C4-2B (cell line): ENCODE data around the gene ARL14EPL.

Source experiments
- CTCF ChIP-seq: fragments of 450-650 bp; conservative IDR thresholded peaks from 2 replicates; pipeline ENCODE4 v1.5.1; 2017; ENCODE audit warnings: mild to moderate bottlenecking
- ZFX ChIP-seq: fragments of 450-650 bp; IDR thresholded peaks from 2 replicates; pipeline ENCODE4 v1.6.1; 2017

DNA sequence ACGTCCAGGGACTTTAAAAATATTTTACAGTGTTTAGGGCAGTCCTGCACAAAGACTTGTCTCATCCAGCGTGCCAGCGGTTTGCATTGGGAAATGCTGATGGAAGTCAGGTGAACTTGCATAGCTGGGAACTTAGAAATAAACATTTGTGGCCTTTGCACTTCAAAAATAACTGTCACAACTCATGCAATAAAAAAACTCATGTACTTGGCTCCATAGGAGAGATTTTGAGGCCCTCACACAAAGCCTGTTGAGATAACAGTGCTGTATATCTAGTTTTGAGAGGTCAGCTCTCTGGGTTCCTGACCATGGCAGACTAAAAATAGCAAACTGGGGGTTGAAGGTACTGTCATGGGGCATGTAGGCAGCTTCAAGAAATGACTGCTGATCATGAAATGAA is 58.0 kb downstream of the ARL14EPL start:
- no peak for TF ChIP-seq CTCF
- TF ChIP-seq ZFX: no peak
